Calu3 (cell line): Measurements from ENCODE around the gene CHAC1. TPM values are rescaled to one million over a fixed set of nuclear protein-coding genes. Genes with fewer than 3 reads are reported as not detected.

Experiments
- BruUV-seq: library from RNA; stranded (reverse); fragments of 400-500 nt; replicated peaks from 2 replicates; lab custom pipeline; 2021; lab: Mats Ljungman, UMichigan
- CTCF ChIA-PET: fragments of 300-600 bp; sonication (Branson Sonifier 250); formaldehyde crosslinking; loops from one replicate; lab custom pipeline; 2022; ENCODE audit warnings: antibody characterized with exemption; lab: Charles Lee
- DNase-seq: peaks from one replicate; pipeline ENCODE4 v3.0.0; 2022
- H3K27ac Mint-ChIP-seq: one replicate; pipeline ENCODE4 v1.8.0; 2022; ENCODE audit warnings: mixed read lengths; ENCODE audit not compliant: unreplicated experiment
- H3K27me3 Mint-ChIP-seq: one replicate; pipeline ENCODE4 v1.8.0; 2022; ENCODE audit warnings: mixed read lengths; ENCODE audit not compliant: unreplicated experiment
- H3K36me3 Mint-ChIP-seq: one replicate; pipeline ENCODE4 v1.8.0; 2022; ENCODE audit warnings: mild to moderate bottlenecking, moderate library complexity, mixed read lengths; ENCODE audit not compliant: insufficient read depth, unreplicated experiment
- H3K4me1 Mint-ChIP-seq: one replicate; pipeline ENCODE4 v1.8.0; 2022; ENCODE audit warnings: mild to moderate bottlenecking, low read depth, mixed read lengths; ENCODE audit not compliant: unreplicated experiment
- H3K4me3 Mint-ChIP-seq: one replicate; pipeline ENCODE4 v1.8.0; 2022; ENCODE audit warnings: mild to moderate bottlenecking, low read depth, moderate library complexity, mixed read lengths; ENCODE audit not compliant: unreplicated experiment
- H3K9me3 Mint-ChIP-seq: one replicate; pipeline ENCODE4 v1.8.0; 2022; ENCODE audit warnings: low read depth, mixed read lengths; ENCODE audit not compliant: unreplicated experiment
- intact Hi-C: fragments of 100-400 bp; cut with micrococcal nuclease; formaldehyde crosslinking; loops from one replicate; pipeline ENCODE4 v1.10.0; 2022; ENCODE audit not compliant: unreplicated experiment
- total RNA-seq: library from RNA; stranded (reverse); gene quantifications from 2 replicates; pipeline ENCODE4 v1.2.3, GENCODE V29; 2022
- TF ChIP-seq, protein P1 (sequence below): fragments of 200-600 bp; IDR thresholded peaks from one replicate; pipeline ENCODE4 v1.8.0; 2022; ENCODE audit warnings: antibody characterized with exemption; ENCODE audit not compliant: unreplicated experiment

CHAC1 gene
- total RNA-seq, 1 experiment from 2014 or later = 5.2 TPM

- no TSS peak for BruUV-seq
- H3K4me3 Mint-ChIP-seq = no peak overlapping the region
- CTCF ChIA-PET = interaction anchor here (1.0 kb wide), 1 partner anchor 211 kb away, joined by 4 read pairs; no protein-coding TSS in a partner anchor
- H3K27me3 Mint-ChIP-seq = no peaks in the 10 kb centered on the region
- DNase-seq = no peak
- peaks cover 8% of the 10 kb centered on the region for H3K36me3 Mint-ChIP-seq
- no peaks in the 10 kb centered on the region for H3K9me3 Mint-ChIP-seq
- intact Hi-C loops = no loop called here
- no peak overlapping the region for H3K27ac Mint-ChIP-seq
- peaks cover 9% of the 10 kb centered on the region for H3K4me1 Mint-ChIP-seq
- TF ChIP-seq, protein P1, sequence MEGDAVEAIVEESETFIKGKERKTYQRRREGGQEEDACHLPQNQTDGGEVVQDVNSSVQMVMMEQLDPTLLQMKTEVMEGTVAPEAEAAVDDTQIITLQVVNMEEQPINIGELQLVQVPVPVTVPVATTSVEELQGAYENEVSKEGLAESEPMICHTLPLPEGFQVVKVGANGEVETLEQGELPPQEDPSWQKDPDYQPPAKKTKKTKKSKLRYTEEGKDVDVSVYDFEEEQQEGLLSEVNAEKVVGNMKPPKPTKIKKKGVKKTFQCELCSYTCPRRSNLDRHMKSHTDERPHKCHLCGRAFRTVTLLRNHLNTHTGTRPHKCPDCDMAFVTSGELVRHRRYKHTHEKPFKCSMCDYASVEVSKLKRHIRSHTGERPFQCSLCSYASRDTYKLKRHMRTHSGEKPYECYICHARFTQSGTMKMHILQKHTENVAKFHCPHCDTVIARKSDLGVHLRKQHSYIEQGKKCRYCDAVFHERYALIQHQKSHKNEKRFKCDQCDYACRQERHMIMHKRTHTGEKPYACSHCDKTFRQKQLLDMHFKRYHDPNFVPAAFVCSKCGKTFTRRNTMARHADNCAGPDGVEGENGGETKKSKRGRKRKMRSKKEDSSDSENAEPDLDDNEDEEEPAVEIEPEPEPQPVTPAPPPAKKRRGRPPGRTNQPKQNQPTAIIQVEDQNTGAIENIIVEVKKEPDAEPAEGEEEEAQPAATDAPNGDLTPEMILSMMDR = no peak
Observed at GRCh38 chr15:40974879-40975278, 21.6 kb downstream of the CHAC1 start.

DNA sequence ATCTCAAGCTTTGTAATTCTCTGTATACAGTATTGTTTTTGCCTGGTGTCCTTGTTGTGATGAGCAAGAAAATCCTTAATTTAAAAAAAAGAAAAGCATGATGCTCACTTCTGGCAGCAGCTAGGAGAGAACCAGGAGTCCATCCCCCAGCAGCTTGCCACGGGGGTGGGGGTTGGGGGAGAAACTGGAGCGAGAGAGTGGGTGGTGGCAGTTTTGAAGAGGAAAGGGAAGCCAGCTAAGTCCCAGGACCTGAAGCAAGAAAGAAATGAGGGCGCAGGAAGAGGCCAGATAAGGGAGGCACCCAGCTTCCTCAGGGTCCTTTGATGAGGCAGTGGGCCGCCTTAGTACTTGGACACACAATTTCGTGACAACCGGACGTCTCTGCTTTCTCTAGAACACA is 23.5 kb downstream of the CHAC1 start:
- no peaks in the 10 kb centered on the region for H3K9me3 Mint-ChIP-seq
- no peaks in the 10 kb centered on the region for H3K27me3 Mint-ChIP-seq
- intact Hi-C loops = no loop called here
- no peak overlapping the region for H3K4me3 Mint-ChIP-seq
- DNase-seq = no peak
- CTCF ChIA-PET = interaction anchor here (0.5 kb wide), 1 partner anchor 31 kb away, joined by 3 read pairs; no protein-coding TSS in a partner anchor
- peaks cover 10% of the 10 kb centered on the region for H3K36me3 Mint-ChIP-seq
- TF ChIP-seq, protein P1 = no peak
- no peak overlapping the region for H3K27ac Mint-ChIP-seq
- peaks cover 7% of the 10 kb centered on the region for H3K4me1 Mint-ChIP-seq
- no TSS peak for BruUV-seq

- CTCF ChIA-PET = no interaction called here
- H3K4me3 Mint-ChIP-seq = no peak overlapping the region
- DNase-seq = no peak
- TF ChIP-seq, protein P1 = no peak
- H3K27ac Mint-ChIP-seq = no peak overlapping the region
- H3K9me3 Mint-ChIP-seq = no peaks in the 10 kb centered on the region
- H3K36me3 Mint-ChIP-seq = peaks cover 14% of the 10 kb centered on the region
- no peaks in the 10 kb centered on the region for H3K4me1 Mint-ChIP-seq
- no peaks in the 10 kb centered on the region for H3K27me3 Mint-ChIP-seq
- BruUV-seq = no TSS peak
- intact Hi-C loops = no loop called here
Observed at GRCh38 chr15:40978141-40978540, 24.9 kb downstream of the CHAC1 start.

DNA sequence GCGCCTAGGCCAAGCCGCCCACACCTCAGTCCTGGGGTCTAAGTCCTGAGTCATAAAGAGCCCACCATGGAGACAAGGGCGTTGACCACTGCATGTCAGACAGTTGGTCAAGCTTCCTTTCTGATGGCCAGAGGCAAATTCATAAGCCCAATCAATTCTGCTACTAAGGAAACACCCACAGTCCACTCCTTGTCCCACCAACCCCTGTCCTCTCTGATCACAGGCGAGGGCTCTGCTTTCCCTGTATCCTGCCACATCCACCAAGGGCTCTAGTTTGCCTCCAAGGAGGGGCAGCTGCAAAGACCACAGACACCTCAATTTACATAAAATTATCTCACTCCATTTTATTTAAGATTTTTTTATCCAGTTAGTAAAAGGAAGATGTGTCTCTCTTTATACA is 25.3 kb downstream of the CHAC1 start:
- H3K9me3 Mint-ChIP-seq = no peaks in the 10 kb centered on the region
- intact Hi-C loops = no loop called here
- H3K27ac Mint-ChIP-seq = no peak overlapping the region
- no peak overlapping the region for H3K4me3 Mint-ChIP-seq
- no TSS peak for BruUV-seq
- no peak for DNase-seq
- H3K4me1 Mint-ChIP-seq = no peaks in the 10 kb centered on the region
- no peaks in the 10 kb centered on the region for H3K27me3 Mint-ChIP-seq
- peaks cover 14% of the 10 kb centered on the region for H3K36me3 Mint-ChIP-seq
- CTCF ChIA-PET = no interaction called here
- TF ChIP-seq, protein P1 = no peak
